Skin epidermis (tissue), 12 donors: Measurements from ENCODE around the gene SAMD4A.
A peak's percentile ranks its signal among the peaks of the same experiment; 100 is the strongest.

Experiments used
- H3K27ac ChIP-seq, 21 experiments: fragments of 200-600 bp; sonication (generic) in 11 of 21; one replicate each; pipeline ENCODE4 v1.5.0; 2020; ENCODE audit warnings: mild to moderate bottlenecking in 3 of 21, inconsistent platforms in 2 of 21, moderate library complexity in 2 of 21
- H3K4me3 ChIP-seq, 7 experiments: fragments of 200-600 bp; sonication (generic) in 2 of 7; one replicate each; pipeline ENCODE4 v1.5.0; 2020; ENCODE audit warnings: inconsistent platforms in 2 of 7, mild to moderate bottlenecking in 2 of 7, moderate library complexity in 1 of 7

The SAMD4A gene, protein sequence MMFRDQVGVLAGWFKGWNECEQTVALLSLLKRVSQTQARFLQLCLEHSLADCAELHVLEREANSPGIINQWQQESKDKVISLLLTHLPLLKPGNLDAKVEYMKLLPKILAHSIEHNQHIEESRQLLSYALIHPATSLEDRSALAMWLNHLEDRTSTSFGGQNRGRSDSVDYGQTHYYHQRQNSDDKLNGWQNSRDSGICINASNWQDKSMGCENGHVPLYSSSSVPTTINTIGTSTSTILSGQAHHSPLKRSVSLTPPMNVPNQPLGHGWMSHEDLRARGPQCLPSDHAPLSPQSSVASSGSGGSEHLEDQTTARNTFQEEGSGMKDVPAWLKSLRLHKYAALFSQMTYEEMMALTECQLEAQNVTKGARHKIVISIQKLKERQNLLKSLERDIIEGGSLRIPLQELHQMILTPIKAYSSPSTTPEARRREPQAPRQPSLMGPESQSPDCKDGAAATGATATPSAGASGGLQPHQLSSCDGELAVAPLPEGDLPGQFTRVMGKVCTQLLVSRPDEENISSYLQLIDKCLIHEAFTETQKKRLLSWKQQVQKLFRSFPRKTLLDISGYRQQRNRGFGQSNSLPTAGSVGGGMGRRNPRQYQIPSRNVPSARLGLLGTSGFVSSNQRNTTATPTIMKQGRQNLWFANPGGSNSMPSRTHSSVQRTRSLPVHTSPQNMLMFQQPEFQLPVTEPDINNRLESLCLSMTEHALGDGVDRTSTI

DNA sequence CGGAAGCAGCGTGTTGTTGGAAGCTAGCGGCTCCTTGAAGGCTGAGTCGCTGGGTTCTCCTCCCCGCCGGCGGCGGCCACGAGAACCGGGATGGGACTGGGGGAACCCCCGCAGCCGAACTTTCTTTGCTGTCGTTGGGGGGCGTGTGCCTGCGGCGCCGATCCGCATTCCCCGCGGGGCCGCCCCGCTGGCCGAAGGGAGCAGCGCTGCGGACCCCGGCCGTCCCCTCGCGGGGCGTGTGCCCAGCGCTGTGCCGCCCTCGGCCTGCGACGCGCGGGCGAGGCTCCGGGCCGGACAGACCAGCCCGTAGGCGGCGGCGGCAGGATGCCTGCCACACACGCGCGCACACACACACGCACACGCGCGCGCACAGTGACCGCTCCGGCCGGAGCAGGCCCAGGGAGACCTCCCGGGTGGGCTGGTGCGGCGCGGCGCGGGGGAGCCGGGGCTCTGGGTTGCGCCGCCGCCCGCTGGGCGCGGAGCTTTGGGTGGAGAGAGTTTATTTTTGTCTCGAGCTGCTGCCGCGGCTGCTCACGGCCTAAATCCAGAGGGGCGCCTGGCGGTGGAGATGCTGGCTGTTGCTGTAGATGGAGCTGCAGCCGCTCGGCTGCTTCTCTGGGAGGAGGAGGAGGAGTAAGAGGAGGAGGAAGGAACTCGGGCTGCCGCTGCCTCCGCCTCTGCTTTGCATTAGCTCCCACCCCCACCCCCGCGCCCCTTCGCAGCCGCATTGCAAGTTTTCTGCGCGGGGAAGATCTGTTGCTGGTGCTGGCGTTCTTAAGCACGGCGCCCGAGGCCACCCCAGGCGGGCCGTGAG lies at the start of gene SAMD4A:
SAMD4A (plus strand) TSS at position 719 of the 814 bp plus-strand sequence. CDS start 789 bp downstream, outside the sequence.
- Histone ChIP-seq H3K4me3 (peak within 1 kb of the TSS; percentile 53 to 75 (median 67)), H3K27ac (peak within 1 kb of the TSS; percentile 35 to 97 (median 88))

DNA sequence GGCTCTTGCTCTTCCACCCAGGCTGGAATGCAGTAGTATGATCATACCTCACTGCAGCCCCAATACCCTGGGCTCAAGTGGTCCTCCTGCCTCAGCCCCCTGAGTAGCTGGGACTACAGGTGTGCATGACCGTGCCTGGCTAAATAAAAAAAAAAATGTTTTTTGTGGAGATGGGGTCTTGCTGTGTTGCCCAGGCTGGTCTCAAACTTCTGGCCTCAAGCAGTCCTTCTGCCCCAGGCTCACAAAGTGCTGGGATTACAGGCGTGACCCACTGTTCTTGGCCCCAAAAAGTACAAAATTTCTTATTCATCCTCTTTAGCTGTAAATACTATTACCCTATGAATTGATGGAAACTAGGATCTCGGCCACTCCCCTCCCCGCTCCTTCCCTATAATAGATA lies 42.5 kb upstream of the SAMD4A start:
- Histone ChIP-seq H3K4me3 (no peak overlapping the region), H3K27ac (no peak overlapping the region)

DNA sequence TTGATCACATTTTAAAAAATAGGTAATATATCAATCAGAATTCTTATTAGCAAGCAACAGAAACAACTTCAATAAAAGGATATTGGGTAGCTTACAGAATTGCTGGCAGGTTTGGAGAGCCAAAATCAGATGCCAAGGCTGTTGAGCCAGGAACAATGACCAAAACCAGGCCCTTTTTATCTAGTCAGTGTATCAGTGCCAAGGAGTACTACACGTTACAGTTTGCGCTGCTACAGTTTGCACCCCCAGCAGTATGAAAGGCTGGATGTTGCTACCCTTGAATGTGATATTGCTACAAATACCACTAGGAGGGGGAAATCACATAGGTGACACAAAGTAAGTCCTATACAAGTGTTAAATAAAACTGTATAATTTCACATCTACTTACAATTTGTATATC lies 38.0 kb upstream of the SAMD4A start:
- H3K27ac ChIP-seq = no peak overlapping the region
- H3K4me3 ChIP-seq = no peak overlapping the region

DNA sequence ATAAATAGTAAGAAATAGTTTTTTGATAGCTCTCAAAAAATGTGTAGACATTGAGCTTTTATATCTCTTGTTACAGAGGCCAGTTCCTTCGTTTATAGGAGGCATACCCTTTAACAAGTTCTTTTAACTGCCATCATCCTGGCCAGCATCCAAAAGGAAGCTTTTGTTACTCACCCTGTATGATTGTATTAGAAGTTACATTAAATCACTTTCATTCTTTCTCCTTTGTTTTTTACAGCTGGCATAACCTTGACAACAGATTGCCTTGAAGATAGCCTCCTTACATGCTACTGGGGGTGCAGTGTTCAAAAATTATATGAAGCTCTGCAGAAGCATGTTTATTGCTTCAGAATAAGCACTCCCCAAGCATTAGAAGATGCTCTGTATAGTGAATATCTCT lies 37.1 kb upstream of the SAMD4A start:
- H3K4me3 ChIP-seq = no peak overlapping the region
- H3K27ac ChIP-seq = no peak overlapping the region

DNA sequence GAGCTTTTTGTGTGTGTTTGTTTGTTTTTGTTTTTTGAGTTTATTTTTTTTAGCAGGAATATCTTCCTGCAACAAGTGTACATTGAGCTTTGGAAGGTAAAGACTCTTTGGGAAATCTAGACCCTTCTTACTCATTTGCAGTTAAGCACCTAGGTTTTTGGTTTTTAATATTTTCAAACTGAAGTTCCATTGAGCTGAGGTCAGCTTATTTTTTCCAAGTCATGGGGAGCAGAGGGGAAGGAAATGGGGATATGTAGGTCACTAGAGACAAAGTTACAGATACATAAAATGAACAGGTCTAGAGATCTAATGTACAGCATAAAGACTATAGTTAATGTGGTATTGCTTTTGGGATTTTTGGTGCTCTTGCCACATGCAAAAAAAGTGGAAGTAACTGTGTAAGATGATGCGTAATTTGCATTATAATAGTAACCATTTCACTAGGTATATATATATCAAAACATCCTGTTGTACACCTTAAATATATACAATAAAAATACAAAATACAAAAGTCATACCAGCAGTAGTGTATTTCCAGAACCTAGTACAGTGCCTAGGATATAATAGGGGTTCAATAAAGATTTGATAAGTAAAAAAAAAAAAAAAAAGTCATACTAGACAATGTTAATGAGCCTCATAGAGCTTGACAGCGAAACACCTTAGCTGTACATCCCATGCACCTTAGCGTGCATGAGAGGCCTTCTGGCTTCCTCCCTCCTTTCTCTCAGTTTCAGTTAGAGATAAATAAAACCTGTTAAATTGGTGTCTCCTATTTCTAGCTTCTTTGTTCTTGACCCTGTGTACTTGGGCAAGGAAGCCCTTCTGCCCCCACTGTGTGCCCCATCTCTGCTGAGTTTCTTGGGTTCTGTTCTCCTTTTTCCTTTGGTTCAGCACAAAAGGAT lies 34.6 kb upstream of the SAMD4A start:
- no peak overlapping the region for H3K4me3 ChIP-seq
- no peak overlapping the region for H3K27ac ChIP-seq

DNA sequence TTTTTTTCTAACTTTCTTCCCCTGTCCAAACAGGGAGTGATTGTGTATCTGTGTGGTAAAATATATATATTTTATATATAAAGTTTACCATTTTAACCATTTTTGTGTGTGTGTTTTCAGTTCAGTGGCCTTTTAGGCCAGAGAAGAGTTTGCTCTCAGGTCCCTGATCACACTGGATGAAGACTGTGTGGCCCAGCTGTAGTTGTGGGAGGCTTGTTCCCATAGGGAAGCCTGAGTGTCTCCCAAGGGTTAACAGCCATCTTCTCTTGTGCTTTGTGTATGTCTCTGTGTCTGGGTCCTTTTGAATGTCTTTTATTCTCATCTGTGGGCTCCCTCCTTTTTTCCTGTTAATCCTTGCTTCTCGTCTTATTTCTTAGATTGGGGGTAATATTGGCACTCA lies 33.8 kb upstream of the SAMD4A start:
- H3K27ac ChIP-seq = no peak overlapping the region
- H3K4me3 ChIP-seq = no peak overlapping the region

DNA sequence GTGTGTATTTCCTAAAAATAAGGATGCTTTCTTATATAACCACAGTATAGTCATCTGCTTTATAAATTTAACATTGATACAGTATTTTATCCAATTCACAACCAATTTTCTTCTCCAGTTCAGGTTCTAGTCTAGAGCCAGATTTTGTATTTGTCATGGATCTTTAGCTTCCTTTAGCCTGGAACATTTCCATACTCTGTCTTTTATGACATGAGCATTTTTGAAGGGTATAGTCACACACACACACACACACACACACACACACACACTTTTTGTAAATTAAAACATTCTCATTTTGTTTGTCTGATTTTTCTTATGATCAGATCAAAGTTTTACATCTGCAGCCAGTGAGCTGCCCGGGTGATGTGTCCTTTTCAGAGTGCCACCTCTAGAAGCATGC lies 31.8 kb upstream of the SAMD4A start:
- H3K27ac ChIP-seq = peak overlapping the region in 1 of 21 experiments; percentile 39
- no peak overlapping the region for H3K4me3 ChIP-seq

DNA sequence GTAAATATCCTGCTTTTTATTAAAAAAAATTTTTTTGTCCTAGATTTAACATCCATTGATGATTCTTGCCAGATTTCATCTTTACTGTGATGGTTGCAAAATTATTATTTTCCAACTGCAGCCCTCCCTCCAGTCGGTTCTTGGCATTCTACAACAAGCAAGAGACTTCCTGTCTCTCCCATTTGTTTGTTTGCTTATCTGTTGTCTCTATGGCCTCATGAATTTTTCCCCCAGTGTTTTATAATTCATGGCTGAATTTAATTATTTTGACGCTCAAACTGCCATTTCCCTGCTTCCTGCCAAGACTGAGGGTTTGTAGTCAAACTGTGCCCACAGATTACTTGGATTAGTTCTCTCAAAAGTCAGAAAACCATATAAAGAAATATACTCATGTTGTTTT lies 31.3 kb upstream of the SAMD4A start:
- no peak overlapping the region for H3K4me3 ChIP-seq
- peak overlapping the region in 2 of 21 experiments; percentile 25 to 39 for H3K27ac ChIP-seq

DNA sequence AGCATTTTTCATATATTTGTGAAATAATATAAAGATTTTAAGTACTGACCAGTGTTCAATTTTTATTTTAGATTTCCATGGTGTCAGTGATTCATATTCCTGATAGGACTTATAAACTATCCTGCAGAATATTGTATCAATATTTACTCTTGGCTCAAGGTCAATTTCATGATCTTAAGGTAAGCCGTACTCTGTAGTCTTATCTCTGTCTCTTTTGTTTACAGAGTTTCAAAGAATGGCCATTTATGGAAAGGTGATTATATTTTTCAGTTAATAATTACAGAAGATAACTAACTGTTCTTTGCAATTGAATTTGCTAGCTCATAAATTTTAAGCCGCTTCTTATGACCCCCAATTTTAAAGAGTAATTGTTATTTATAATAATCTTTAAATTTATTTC lies 29.3 kb upstream of the SAMD4A start:
- H3K4me3 ChIP-seq = no peak overlapping the region
- H3K27ac ChIP-seq = no peak overlapping the region

DNA sequence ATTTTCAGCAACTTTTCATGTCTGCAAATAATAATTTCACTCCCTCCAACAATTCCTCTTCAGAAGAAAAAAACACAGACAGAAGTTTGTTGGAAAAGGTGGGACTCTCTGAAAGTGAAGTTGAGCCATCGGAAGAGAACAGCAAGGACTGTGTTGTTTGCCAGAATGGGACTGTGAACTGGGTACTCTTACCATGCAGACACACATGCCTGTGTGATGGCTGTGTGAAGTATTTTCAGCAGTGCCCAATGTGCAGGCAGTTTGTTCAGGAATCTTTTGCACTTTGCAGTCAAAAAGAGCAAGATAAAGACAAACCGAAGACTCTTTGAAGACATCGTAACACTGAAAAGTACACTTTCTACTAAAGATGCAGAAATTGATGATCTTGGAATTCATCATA lies 28.9 kb upstream of the SAMD4A start:
- H3K4me3 ChIP-seq = no peak overlapping the region
- no peak overlapping the region for H3K27ac ChIP-seq

DNA sequence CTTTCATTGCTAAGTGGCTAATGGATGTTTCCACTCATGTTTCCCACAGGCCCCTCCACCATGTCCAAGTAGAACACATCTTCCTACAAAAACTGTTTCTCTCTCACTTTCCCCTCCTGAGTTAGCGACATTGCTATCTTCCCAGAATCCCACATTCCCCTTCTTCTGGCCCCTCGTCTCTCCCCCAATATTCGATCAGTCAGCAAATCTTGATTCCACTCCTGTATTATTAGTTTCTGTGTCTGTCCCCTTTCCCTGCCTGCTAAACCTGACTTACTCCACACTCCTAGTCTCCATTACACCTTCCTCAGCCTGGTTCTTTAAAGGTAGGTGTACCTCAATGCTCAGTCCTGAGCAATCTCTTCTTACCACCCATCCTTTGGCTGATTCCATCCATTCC lies 19.3 kb upstream of the SAMD4A start:
- no peak overlapping the region for H3K27ac ChIP-seq
- no peak overlapping the region for H3K4me3 ChIP-seq

DNA sequence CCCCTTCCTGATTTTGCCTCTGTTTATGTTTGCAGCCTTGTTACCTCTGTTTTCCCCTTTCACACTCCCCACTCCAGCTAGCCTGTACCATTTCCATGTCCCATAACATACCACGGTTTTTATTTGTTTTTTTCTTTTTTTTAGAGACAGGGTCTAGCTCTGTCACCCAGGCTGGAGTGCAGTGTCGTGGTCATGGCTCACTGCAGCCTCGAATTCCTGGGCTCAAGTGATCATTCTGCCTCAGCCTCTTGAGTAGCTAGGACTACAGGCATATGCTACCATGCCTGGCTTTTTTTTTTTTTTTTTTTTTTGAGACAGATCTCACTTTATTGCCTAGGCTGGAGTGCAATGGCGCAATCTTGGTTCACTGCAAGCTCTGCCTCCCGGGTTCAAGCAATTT lies 18.4 kb upstream of the SAMD4A start:
- Histone ChIP-seq H3K4me3 (no peak overlapping the region), H3K27ac (no peak overlapping the region)

DNA sequence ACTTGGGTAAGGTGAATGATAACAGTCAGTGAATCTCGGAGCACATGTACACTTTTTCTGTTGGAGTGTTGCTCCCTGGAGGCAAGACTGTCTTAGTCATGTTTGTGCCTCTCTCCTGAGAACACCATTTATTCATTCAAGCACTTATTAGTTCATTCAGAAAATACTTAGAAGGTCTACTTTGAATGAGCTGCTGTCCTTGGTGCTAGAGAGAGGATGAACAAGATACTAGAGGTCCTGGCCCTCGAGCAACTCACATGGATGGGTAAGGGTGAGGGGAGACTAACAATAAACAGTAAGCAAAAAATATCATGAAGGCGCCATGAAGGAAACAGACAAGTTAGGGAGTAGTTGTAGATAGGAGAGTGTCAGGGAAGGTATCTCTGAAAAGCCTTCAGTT lies 17.1 kb upstream of the SAMD4A start:
- H3K4me3 ChIP-seq = no peak overlapping the region
- no peak overlapping the region for H3K27ac ChIP-seq

DNA sequence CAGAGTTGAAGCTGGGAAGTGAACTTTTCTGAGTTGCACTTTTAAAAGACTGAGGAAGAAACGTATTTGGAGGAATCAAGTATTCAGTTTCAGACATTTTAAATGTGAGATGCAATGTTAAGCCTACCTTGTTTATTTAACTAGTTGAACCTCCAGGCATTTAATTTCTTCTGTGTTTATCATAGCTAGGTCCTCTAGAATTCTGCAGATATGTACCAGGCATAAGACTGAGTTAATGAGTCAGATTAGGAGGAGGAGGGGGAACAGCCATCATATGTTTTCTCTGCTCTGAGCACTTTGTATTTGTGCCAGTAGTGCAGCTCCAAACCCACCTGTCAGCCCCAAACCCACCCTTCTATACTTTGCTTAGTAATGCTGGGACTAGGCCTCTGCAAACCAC lies 16.4 kb upstream of the SAMD4A start:
- no peak overlapping the region for H3K4me3 ChIP-seq
- H3K27ac ChIP-seq = no peak overlapping the region

DNA sequence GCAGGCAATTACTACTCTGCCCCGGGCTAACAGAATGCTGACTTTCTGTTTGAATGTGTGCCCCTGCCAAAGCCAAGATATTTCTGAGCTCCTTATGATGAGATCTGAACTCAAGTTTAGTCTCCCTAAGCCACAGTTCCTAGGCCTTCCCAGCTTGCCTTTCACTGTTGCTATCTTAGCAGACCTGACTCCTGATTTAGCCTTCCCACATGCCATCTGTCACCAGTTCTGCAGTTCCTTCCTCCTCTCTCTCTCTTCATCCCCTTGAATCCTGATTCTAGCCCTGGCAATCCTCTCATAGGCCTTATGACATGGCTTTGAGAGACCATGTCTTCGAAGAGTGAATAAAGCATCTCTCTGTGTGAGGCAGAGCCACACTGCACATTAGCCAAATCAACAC lies 12.5 kb upstream of the SAMD4A start:
- Histone ChIP-seq H3K4me3 (no peak overlapping the region), H3K27ac (no peak overlapping the region)

DNA sequence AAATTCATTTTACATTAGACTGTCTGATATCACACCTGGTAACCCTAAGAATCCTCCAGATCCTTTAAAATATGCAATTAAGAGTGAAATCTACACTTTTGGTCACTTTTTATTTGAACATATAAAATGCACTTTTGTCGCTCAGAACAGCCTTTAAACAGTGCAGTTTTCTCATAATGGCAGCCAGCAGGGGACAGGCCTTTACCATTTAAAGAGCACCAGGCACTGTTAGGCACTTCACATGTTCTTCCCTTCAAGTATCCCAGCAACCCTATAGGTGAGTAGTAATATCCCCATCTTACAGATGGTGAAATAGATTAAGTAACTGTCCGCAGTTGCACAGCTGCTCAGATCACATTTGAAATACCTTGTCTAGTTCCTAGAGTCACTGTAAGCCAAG lies 11.3 kb upstream of the SAMD4A start:
- H3K27ac ChIP-seq = no peak overlapping the region
- H3K4me3 ChIP-seq = no peak overlapping the region

DNA sequence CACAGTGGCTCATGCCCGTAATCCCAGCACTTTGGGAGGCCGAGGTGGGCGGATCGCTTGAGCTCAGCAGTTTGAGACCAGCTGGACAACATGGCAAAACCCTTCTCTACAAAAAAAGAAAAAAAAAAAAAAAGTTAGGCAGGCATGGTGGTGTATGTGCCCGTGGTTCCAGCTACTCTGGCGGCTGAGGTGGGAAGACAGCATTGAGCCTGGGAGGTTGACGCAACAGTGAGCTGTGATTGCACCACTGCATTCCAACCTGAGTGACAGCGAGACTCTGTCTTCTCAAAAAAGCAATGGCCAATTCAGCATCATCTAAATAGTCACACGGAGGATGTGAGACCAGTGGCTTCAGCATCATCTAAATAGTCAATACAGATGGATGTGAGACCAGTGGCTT lies 10.4 kb upstream of the SAMD4A start:
- Histone ChIP-seq H3K27ac (no peak overlapping the region), H3K4me3 (no peak overlapping the region)

DNA sequence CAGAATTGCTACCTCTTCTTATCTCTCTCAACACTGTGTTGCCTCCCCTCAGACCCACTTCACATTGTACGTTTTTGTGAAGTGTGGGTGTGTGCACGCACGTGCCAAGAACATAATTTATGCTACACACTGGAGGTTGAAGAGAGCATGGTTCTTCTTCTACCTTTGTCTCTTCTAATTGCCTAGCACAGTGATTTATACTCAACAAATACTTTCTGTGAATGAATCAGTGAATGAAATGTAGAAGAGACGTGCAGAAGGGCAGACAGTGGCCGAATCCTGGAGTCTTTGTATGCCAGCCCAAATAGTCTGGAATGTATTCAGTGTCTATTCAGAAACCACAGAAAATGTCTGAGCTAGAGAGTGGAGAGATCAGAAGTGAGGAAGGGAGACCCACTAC lies 4.6 kb upstream of the SAMD4A start:
- H3K4me3 ChIP-seq = no peak overlapping the region
- H3K27ac ChIP-seq = no peak overlapping the region

DNA sequence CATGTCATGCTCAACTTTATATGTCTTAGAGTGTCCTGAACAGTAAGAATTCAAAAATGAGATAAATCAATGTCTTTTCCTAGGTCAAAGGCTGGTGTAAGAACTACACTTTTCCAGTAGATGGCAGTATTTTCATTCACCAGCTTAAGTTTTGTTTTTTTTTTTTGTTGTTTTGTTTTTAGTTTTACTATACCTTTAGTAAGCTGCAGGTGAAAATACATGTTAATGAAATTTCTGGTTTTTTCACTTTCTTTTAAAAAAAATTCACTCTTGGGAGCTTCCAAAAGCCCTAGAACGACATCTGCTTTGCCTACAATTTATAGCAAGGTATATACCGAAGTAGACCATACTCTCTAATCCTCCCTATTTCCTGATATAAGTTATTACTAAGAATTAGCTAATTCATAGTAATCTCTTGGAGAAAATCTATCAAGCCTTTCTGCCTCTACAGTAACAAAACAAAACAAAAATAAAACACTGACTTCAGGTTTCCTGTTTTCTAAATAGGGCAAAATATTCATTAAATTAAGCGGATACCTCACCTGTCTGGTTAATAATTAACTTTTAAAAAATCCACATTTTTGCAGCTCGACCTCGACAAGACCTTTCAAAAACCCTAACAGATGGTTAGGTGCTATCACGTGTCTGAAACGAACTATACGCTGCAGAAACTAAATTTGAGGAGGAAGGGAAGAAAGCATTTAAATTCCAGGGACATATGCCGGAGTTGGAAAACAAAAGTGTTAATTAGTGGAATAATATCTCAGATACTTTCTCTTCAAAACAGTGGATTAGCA lies 2.7 kb upstream of the SAMD4A start:
- H3K4me3 ChIP-seq = peak overlapping the region in 4 of 7 experiments; percentile 6 to 73 (median 67)
- peak overlapping the region in 12 of 21 experiments; percentile 49 to 97 (median 91) for H3K27ac ChIP-seq
